HG02840 (cell line): ENCODE measurements around the gene BCLAF3.

ENCODE experiments used
- ATAC-seq: cut with Tn5 transposase; IDR thresholded peaks from one replicate; pipeline ENCODE4 v1.9.1; 2021; ENCODE audit warnings: mild to moderate bottlenecking, moderate library complexity, moderate number of reproducible peaks; ENCODE audit not compliant: unreplicated experiment, low FRiP score

Gene BCLAF3

GRCh38 chrX:19972984-19973383, 17.9 kb downstream of the BCLAF3 start:
- ATAC-seq, result no peak

- ATAC-seq, result no peak
Observed at GRCh38 chrX:19968276-19968675, 22.6 kb downstream of the BCLAF3 start.

- ATAC-seq, result no peak
Observed at GRCh38 chrX:19966056-19966455, 24.8 kb downstream of the BCLAF3 start.

GRCh38 chrX:19964017-19964710, 26.7 kb downstream of the BCLAF3 start:
- ATAC-seq, result no peak

GRCh38 chrX:19960913-19961312, 29.9 kb downstream of the BCLAF3 start:
- ATAC-seq, result no peak

GRCh38 chrX:19958552-19959486, 32.0 kb downstream of the BCLAF3 start:
- ATAC-seq, result no peak

GRCh38 chrX:19956923-19957322, 33.9 kb downstream of the BCLAF3 start:
- ATAC-seq, result no peak

- no peak for ATAC-seq
Observed at GRCh38 chrX:19956306-19956705, 34.6 kb downstream of the BCLAF3 start.

GRCh38 chrX:19955306-19955705, 35.6 kb downstream of the BCLAF3 start:
- no peak for ATAC-seq

GRCh38 chrX:19954335-19955096, 36.3 kb downstream of the BCLAF3 start:
- ATAC-seq, result no peak

- ATAC-seq, result no peak
Observed at GRCh38 chrX:19953145-19953544, 37.7 kb downstream of the BCLAF3 start.

- no peak for ATAC-seq
Observed at GRCh38 chrX:19949340-19949739, 41.5 kb downstream of the BCLAF3 start.

GRCh38 chrX:19947612-19948011, 43.2 kb downstream of the BCLAF3 start:
- ATAC-seq, result no peak
